ENCODE measurements around the gene IFI27L1. TPM values are rescaled to one million over a fixed set of nuclear protein-coding genes. Genes with fewer than 3 reads are reported as not detected.

The IFI27L1 gene
- total and polyA plus RNA-seq, 2 donors (not counting 1 experiment from before 2014, with no cell fraction given) = 6.5 to 6.7 TPM

- intact Hi-C loops (cut with micrococcal nuclease) = no loop called here
- Histone ChIP-seq H3K27me3 (replicated peaks in 1 of 4; ENCODE audit: control extremely low read depth in 1 of 4, control insufficient read depth in 3 of 4, insufficient read depth in 4 of 4, low read length in 3 of 4) (no peaks in the 10 kb centered on the region), H3K36me3 (replicated peaks in 1 of 2; ENCODE audit: control extremely low read depth in 1 of 2, control insufficient read depth in 1 of 2, extremely low read depth in 1 of 2, insufficient read depth in 2 of 2, low read length in 1 of 2) (peaks cover 47 to 92% of the 10 kb centered on the region in 2 experiments), H3K79me2 (ENCODE audit: control insufficient read depth, insufficient read depth, low read length) (peaks cover 16% of the 10 kb centered on the region), H3K9me3 (ENCODE audit: control extremely low read depth in 1 of 3, control insufficient read depth in 2 of 3, insufficient read depth in 1 of 3, low read length in 2 of 3) (no peaks in the 10 kb centered on the region), H3K4me1 (ENCODE audit: control insufficient read depth in 2 of 2, insufficient read depth in 2 of 2, low read length in 2 of 2) (peaks cover 0 to 9% of the 10 kb centered on the region in 2 donors), H3K4me3 (ENCODE audit: control extremely low read depth in 1 of 5, extremely low read depth in 1 of 5, insufficient read depth in 1 of 5, low read depth in 2 of 5, low read length in 4 of 5) (no peak overlapping the region), H3K9ac (ENCODE audit: low read length) (no peak overlapping the region), H4K20me1 (ENCODE audit: control insufficient read depth, insufficient read depth, low read length, poor library complexity, severe bottlenecking) (peaks cover 80% of the 10 kb centered on the region), H3K27ac (ENCODE audit: low read length in 2 of 2) (no peak overlapping the region), H2AFZ (ENCODE audit: insufficient read depth, low read depth, low read length, poor library complexity, severe bottlenecking) (no peak overlapping the region), H3K4me2 (replicated peaks; ENCODE audit: low read depth, low read length, poor library complexity, severe bottlenecking) (no peak overlapping the region)
- Mint-ChIP-seq H3K4me1 (peaks cover 15% of the 10 kb centered on the region), H3K27me3 (no peaks in the 10 kb centered on the region), H3K27ac (no peak overlapping the region), H3K9me3 (ENCODE audit: insufficient read depth) (no peaks in the 10 kb centered on the region), H3K4me3 (no peak overlapping the region)
- ATAC-seq (ENCODE audit: low read depth) (no peak), DNase-seq (no peak)
- ChIA-PET CTCF (interaction anchor here (0.9 to 2.5 kb wide), 4 partner anchors 22 to 119 kb away, joined by 3 to 10 read pairs (median 3); no protein-coding TSS in a partner anchor), POLR2A (no interaction called here)
- WGBS (ENCODE audit: insufficient coverage) = 100% methylated on average over 1 of the region's 1 CpG
- no peak for TF ChIP-seq CTCF (IDR thresholded peaks at IDR 0.05)
These were observed 22.9 kb upstream of the IFI27L1 start for GRCh38 chr14:94058128-94058673.

DNA sequence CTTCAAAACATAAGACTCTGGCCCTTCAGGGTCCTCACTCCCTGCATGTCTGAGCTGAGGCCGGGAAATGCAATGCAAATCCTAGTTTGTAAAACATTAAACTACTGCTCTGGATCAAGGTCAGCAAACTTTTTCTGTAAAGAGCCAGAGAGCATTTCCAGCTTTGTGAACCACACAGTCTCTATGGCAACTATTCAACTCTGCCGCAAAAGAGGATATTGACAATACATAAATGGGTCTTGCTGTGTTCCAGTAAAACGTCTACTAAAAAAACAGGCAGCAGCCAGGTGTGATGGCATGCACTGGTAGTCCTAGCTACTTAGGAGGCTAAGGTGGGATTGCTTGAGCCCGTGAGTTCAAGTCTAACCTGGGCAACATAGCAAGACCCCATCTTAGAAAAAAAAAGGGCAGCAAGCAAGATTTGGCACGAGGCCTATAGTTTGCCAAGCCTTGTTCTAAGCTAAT is 22.4 kb upstream of the IFI27L1 start:
- H3K27ac Mint-ChIP-seq = no peak overlapping the region
- DNase-seq = no peak
- H3K9me3 Mint-ChIP-seq (ENCODE audit: insufficient read depth) = no peaks in the 10 kb centered on the region

More for the DNA sequence above, 22.4 kb upstream of the IFI27L1 start:
- Mint-ChIP-seq H3K27me3 (no peaks in the 10 kb centered on the region), H3K4me1 (peaks cover 16% of the 10 kb centered on the region), H3K4me3 (no peak overlapping the region)
- no peak for ATAC-seq (ENCODE audit: low read depth)
- peaks cover 16% of the 10 kb centered on the region for H3K79me2 ChIP-seq (ENCODE audit: control insufficient read depth, insufficient read depth, low read length)
- H3K9ac ChIP-seq (ENCODE audit: low read length) = no peak overlapping the region
- peaks cover 0 to 9% of the 10 kb centered on the region in 2 donors for H3K4me1 ChIP-seq (ENCODE audit: control insufficient read depth in 2 of 2, insufficient read depth in 2 of 2, low read length in 2 of 2)
- H2AFZ ChIP-seq (ENCODE audit: insufficient read depth, low read depth, low read length, poor library complexity, severe bottlenecking) = no peak overlapping the region
- H3K4me2 ChIP-seq (replicated peaks; ENCODE audit: low read depth, low read length, poor library complexity, severe bottlenecking) = no peak overlapping the region
- intact Hi-C loops (cut with micrococcal nuclease) = no loop called here
- H3K27ac ChIP-seq (ENCODE audit: low read length in 2 of 2) = no peak overlapping the region
- no peaks in the 10 kb centered on the region for H3K27me3 ChIP-seq (replicated peaks in 1 of 4; ENCODE audit: control extremely low read depth in 1 of 4, control insufficient read depth in 3 of 4, insufficient read depth in 4 of 4, low read length in 3 of 4)
- H4K20me1 ChIP-seq (ENCODE audit: control insufficient read depth, insufficient read depth, low read length, poor library complexity, severe bottlenecking) = peaks cover 85% of the 10 kb centered on the region
- 80% methylated on average over 4 of the region's 5 CpGs for WGBS (ENCODE audit: insufficient coverage)
- no peaks in the 10 kb centered on the region for H3K9me3 ChIP-seq (ENCODE audit: control extremely low read depth in 1 of 3, control insufficient read depth in 2 of 3, insufficient read depth in 1 of 3, low read length in 2 of 3)
- CTCF ChIA-PET = interaction anchor here (0.9 to 2.5 kb wide), 5 partner anchors 22 to 119 kb away, joined by 3 to 10 read pairs (median 3); no protein-coding TSS in a partner anchor
- TF ChIP-seq CTCF (IDR thresholded peaks at IDR 0.05) = no peak
- TF ChIP-seq EZH2 (IDR thresholded peaks at IDR 0.05; ENCODE audit: borderline replicate concordance, insufficient read depth, low read depth, low read length, poor library complexity, severe bottlenecking) = no peak
- H3K36me3 ChIP-seq (replicated peaks in 1 of 2; ENCODE audit: control extremely low read depth in 1 of 2, control insufficient read depth in 1 of 2, extremely low read depth in 1 of 2, insufficient read depth in 2 of 2, low read length in 1 of 2) = peaks cover 47 to 91% of the 10 kb centered on the region in 2 experiments
- no peak overlapping the region for H3K4me3 ChIP-seq (ENCODE audit: control extremely low read depth in 1 of 5, extremely low read depth in 1 of 5, insufficient read depth in 1 of 5, low read depth in 2 of 5, low read length in 4 of 5)
- POLR2A ChIA-PET = no interaction called here

All from B cell (primary cell).